ENCODE results near the gene LHFPL2.

LHFPL2 gene

GRCh38 chr5:78449103-78449502 is 199.5 kb downstream of the LHFPL2 start:
- H3K36me3 ChIP-seq (ENCODE audit: low read length): peaks cover 8% of the 10 kb centered on the region; the same call in 1 of the 2 replicates
- H3K9me2 ChIP-seq (replicated peaks; ENCODE audit: insufficient read depth, low read length): no peaks in the 10 kb centered on the region
- no peaks in the 10 kb centered on the region for H3K27me3 ChIP-seq (ENCODE audit: low read length)
- no peaks in the 10 kb centered on the region for H3K9me3 ChIP-seq (ENCODE audit: insufficient read depth, low read length)
- no peak overlapping the region for H3K9ac ChIP-seq (ENCODE audit: low read length)
- H3F3A ChIP-seq (ENCODE audit: insufficient read depth): peaks cover 5% of the 10 kb centered on the region; the same call in 1 of the 2 replicates
- H3K27ac ChIP-seq (ENCODE audit: low read depth, low read length): no peak overlapping the region
- TF ChIP-seq EZH2phosphoT487 (conservative IDR thresholded peaks at IDR 0.05; ENCODE audit: low read length): no peak
- TF ChIP-seq CTCF (IDR thresholded peaks at IDR 0.05; ENCODE audit: insufficient read depth, low read length, poor library complexity, severe bottlenecking): no peak
- H3K4me3 ChIP-seq (ENCODE audit: insufficient read depth, low read length, poor library complexity, severe bottlenecking): no peak overlapping the region
- no peak overlapping the region for H2AFZ ChIP-seq (ENCODE audit: low read depth, low read length, severe bottlenecking)
- 0 out of 2 replicates have a peak, but pooled peaks cover 3% of the 10 kb centered on the region for H3K79me2 ChIP-seq (ENCODE audit: insufficient read depth, low read length)
- H4K20me1 ChIP-seq (ENCODE audit: low read depth, low read length): no peaks in the 10 kb centered on the region
- H3K4me2 ChIP-seq (ENCODE audit: low read depth, low read length, poor library complexity, severe bottlenecking): no peak overlapping the region

GRCh38 chr5:78447775-78448424 is 200.7 kb downstream of the LHFPL2 start:
- H4K20me1 ChIP-seq (ENCODE audit: low read depth, low read length): no peaks in the 10 kb centered on the region
- H3K27me3 ChIP-seq (ENCODE audit: low read length): no peaks in the 10 kb centered on the region
- no peaks in the 10 kb centered on the region for H3K9me3 ChIP-seq (ENCODE audit: insufficient read depth, low read length)
- peaks cover 5% of the 10 kb centered on the region; the same call in 1 of the 2 replicates for H3F3A ChIP-seq (ENCODE audit: insufficient read depth)
- H2AFZ ChIP-seq (ENCODE audit: low read depth, low read length, severe bottlenecking): no peak overlapping the region
- H3K4me2 ChIP-seq (ENCODE audit: low read depth, low read length, poor library complexity, severe bottlenecking): no peak overlapping the region
- no peak overlapping the region for H3K4me3 ChIP-seq (ENCODE audit: insufficient read depth, low read length, poor library complexity, severe bottlenecking)
- peaks cover 8% of the 10 kb centered on the region; the same call in 1 of the 2 replicates for H3K36me3 ChIP-seq (ENCODE audit: low read length)
- no peak overlapping the region for H3K27ac ChIP-seq (ENCODE audit: low read depth, low read length)
- no peak for TF ChIP-seq CTCF (IDR thresholded peaks at IDR 0.05; ENCODE audit: insufficient read depth, low read length, poor library complexity, severe bottlenecking)
- TF ChIP-seq EZH2phosphoT487 (conservative IDR thresholded peaks at IDR 0.05; ENCODE audit: low read length): no peak
- 0 out of 2 replicates have a peak, but pooled peaks cover 3% of the 10 kb centered on the region for H3K79me2 ChIP-seq (ENCODE audit: insufficient read depth, low read length)
- no peak overlapping the region for H3K9ac ChIP-seq (ENCODE audit: low read length)
- H3K9me2 ChIP-seq (replicated peaks; ENCODE audit: insufficient read depth, low read length): no peaks in the 10 kb centered on the region
